Testis (tissue), 2 donors: ENCODE data around the gene POLDIP3.

Experiments used
- POLR2A ChIP-seq: fragments of 450-650 bp; IDR thresholded peaks from one replicate; pipeline ENCODE4 v1.6.1; 2017; ENCODE audit warnings: antibody characterized with exemption, mild to moderate bottlenecking, moderate library complexity
- TF ChIP-seq, protein P1 (sequence below), 3 experiments: fragments of 450-650 bp in 2 of 3; fragments of 200-600 bp in 1 of 3; sonication (generic) in 1 of 3; IDR thresholded peaks; one replicate each; pipeline ENCODE4 v1.5.1; 2016 to 2019; ENCODE audit warnings: antibody characterized with exemption in 3 of 3, mild to moderate bottlenecking in 2 of 3, moderate library complexity in 1 of 3

DNA sequence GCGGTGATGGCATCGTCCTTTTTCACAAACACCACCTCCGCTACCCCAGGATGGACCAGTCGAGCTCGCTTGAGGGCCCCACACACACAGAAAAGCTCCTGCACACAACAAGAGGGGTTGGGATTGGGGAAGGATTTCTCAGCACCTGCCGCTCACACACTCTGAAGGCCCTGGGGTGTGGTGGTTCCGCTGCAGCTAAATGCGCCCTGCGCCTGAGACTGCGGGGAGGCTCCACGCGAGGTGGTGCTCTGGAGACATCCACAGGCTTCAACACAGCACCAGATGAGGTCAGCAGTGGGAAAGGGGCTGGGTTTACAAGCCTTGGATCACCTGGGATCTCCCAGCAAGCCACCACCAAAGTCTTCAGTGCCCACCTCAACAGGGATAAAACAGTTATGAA, 22.7 kb downstream of the POLDIP3 start:
- TF ChIP-seq, protein P1, sequence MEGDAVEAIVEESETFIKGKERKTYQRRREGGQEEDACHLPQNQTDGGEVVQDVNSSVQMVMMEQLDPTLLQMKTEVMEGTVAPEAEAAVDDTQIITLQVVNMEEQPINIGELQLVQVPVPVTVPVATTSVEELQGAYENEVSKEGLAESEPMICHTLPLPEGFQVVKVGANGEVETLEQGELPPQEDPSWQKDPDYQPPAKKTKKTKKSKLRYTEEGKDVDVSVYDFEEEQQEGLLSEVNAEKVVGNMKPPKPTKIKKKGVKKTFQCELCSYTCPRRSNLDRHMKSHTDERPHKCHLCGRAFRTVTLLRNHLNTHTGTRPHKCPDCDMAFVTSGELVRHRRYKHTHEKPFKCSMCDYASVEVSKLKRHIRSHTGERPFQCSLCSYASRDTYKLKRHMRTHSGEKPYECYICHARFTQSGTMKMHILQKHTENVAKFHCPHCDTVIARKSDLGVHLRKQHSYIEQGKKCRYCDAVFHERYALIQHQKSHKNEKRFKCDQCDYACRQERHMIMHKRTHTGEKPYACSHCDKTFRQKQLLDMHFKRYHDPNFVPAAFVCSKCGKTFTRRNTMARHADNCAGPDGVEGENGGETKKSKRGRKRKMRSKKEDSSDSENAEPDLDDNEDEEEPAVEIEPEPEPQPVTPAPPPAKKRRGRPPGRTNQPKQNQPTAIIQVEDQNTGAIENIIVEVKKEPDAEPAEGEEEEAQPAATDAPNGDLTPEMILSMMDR (IDR thresholded peaks at IDR 0.05), result no peak
- no peak for TF ChIP-seq POLR2A
